GM21576 (cell line): Measurements from ENCODE around the gene HHIPL2.
"Not testable (repeated sequence)": the region's sequence is repeated elsewhere in the genome, so short reads cannot be mapped to it uniquely, and the experiment has no call there.

Experiments used
- ATAC-seq: cut with Tn5 transposase; IDR thresholded peaks from one replicate; pipeline ENCODE4 v1.9.1; 2021; ENCODE audit warnings: mild to moderate bottlenecking, moderate library complexity; ENCODE audit not compliant: unreplicated experiment

The HHIPL2 gene

GRCh38 chr1:222540598-222540995 is 7.3 kb downstream of the HHIPL2 start:
- ATAC-seq: no peak

GRCh38 chr1:222539951-222540597 is 7.8 kb downstream of the HHIPL2 start:
- ATAC-seq: no peak

GRCh38 chr1:222535455-222535854 is 12.4 kb downstream of the HHIPL2 start:
- ATAC-seq: no peak

- ATAC-seq: no peak
Observed at GRCh38 chr1:222530852-222531251, 17.1 kb downstream of the HHIPL2 start.

GRCh38 chr1:222529916-222530315 is 18.0 kb downstream of the HHIPL2 start:
- ATAC-seq: no peak

- ATAC-seq: no peak
Observed at GRCh38 chr1:222529181-222529580, 18.7 kb downstream of the HHIPL2 start.

- ATAC-seq: no peak
Observed at GRCh38 chr1:222525951-222526350, 22.0 kb downstream of the HHIPL2 start.

GRCh38 chr1:222523852-222524251 is 24.1 kb downstream of the HHIPL2 start:
- no peak for ATAC-seq

- ATAC-seq: no peak
Observed at GRCh38 chr1:222522105-222522915, 25.6 kb downstream of the HHIPL2 start.

GRCh38 chr1:222521299-222522104 is 26.4 kb downstream of the HHIPL2 start:
- no peak for ATAC-seq

GRCh38 chr1:222489496-222489895 is 58.4 kb downstream of the HHIPL2 start:
- not testable (repeated sequence) for ATAC-seq

GRCh38 chr1:222487774-222488173 is 60.1 kb downstream of the HHIPL2 start:
- ATAC-seq: not testable (repeated sequence)

- not testable (repeated sequence) for ATAC-seq
Observed at GRCh38 chr1:222484005-222484404, 63.9 kb downstream of the HHIPL2 start.

GRCh38 chr1:222479567-222479966 is 68.3 kb downstream of the HHIPL2 start:
- ATAC-seq: not testable (repeated sequence)

GRCh38 chr1:222476436-222476835 is 71.5 kb downstream of the HHIPL2 start:
- not testable (repeated sequence) for ATAC-seq

GRCh38 chr1:222473717-222474116 is 74.2 kb downstream of the HHIPL2 start:
- not testable (repeated sequence) for ATAC-seq

GRCh38 chr1:222472776-222473540 is 74.9 kb downstream of the HHIPL2 start:
- not testable (repeated sequence) for ATAC-seq
